IMR-90 (cell line): ENCODE measurements around the gene FLT4. TPM values are rescaled to one million over a fixed set of nuclear protein-coding genes. Genes with fewer than 3 reads are reported as not detected.

Source experiments
- ATAC-seq: fragments of 200-7000 bp; cut with Tn5 transposase; 2 replicates; pipeline ENCODE4 v1.9.1; 2020; ENCODE audit warnings: low read depth, mild to moderate bottlenecking, moderate library complexity
- BruUV-seq: library from RNA; stranded (reverse); fragments of 400-500 nt; replicated peaks from 2 replicates; lab custom pipeline; 2021; lab: Mats Ljungman, UMichigan
- CTCF ChIA-PET: fragments of 300-600 bp; formaldehyde crosslinking; extraction: SDS; loops from one replicate; lab custom pipeline; 2021; ENCODE audit warnings: antibody characterized with exemption; lab: Yijun Ruan, JAX
- POLR2A ChIA-PET: fragments of 300-600 bp; sonication (Branson Sonifier 250); formaldehyde crosslinking; loops from one replicate; lab custom pipeline; 2022; ENCODE audit warnings: antibody characterized with exemption; ENCODE audit not compliant: unreplicated experiment; lab: Charles Lee
- DNase-seq: peaks from one replicate; pipeline ENCODE4 v3.0.0; 2013
- H2AFZ ChIP-seq: replicated peaks from 2 replicates; pipeline ENCODE3; 2013; ENCODE audit warnings: low read length, mild to moderate bottlenecking; ENCODE audit not compliant: poor library complexity
- H2AK5ac ChIP-seq: 2 replicates; pipeline ENCODE4 v1.6.1; 2013; ENCODE audit warnings: low read depth, low read length, inconsistent platforms
- H2AK9ac ChIP-seq: replicated peaks from 2 replicates; pipeline ENCODE3; 2013; ENCODE audit warnings: mild to moderate bottlenecking, low read depth, low read length, moderate library complexity; ENCODE audit not compliant: poor library complexity
- H2BK120ac ChIP-seq: 2 replicates; pipeline ENCODE4 v1.6.1; 2013; ENCODE audit warnings: low read depth, low read length, inconsistent platforms
- H2BK15ac ChIP-seq: 3 replicates; pipeline ENCODE4 v1.6.1; 2013; ENCODE audit warnings: low read depth, low read length, inconsistent platforms
- H2BK20ac ChIP-seq: 2 replicates; pipeline ENCODE4 v1.6.1; 2013; ENCODE audit warnings: low read depth, mild to moderate bottlenecking, inconsistent platforms, low read length, moderate library complexity
- H2BK5ac ChIP-seq: 2 replicates; pipeline ENCODE4 v1.6.1; 2013; ENCODE audit warnings: mild to moderate bottlenecking, low read depth, low read length, inconsistent platforms; ENCODE audit not compliant: poor library complexity, severe bottlenecking
- H3K14ac ChIP-seq: replicated peaks from 2 replicates; pipeline ENCODE4 v1.6.1; 2013; ENCODE audit warnings: low read depth, low read length, inconsistent platforms
- H3K18ac ChIP-seq: 2 replicates; pipeline ENCODE4 v1.6.1; 2013; ENCODE audit warnings: low read depth, low read length, control low read depth
- H3K23ac ChIP-seq: 2 replicates; pipeline ENCODE4 v1.6.1; 2013; ENCODE audit warnings: low read depth, low read length, inconsistent platforms
- H3K27ac ChIP-seq: 2 replicates; pipeline ENCODE4 v1.5.1; 2013; ENCODE audit warnings: mild to moderate bottlenecking, control low read depth, low read length; ENCODE audit not compliant: insufficient read depth
- H3K27me3 ChIP-seq: 2 replicates; pipeline ENCODE4 v1.6.1; 2013; ENCODE audit warnings: low read length; ENCODE audit not compliant: control insufficient read depth, insufficient read depth
- H3K36me3 ChIP-seq: 2 replicates; pipeline ENCODE4 v1.6.1; 2013; ENCODE audit warnings: low read length, mixed read lengths; ENCODE audit not compliant: control insufficient read depth, insufficient read depth
- H3K4ac ChIP-seq: 2 replicates; pipeline ENCODE4 v1.6.1; 2013; ENCODE audit warnings: low read depth, low read length, inconsistent platforms
- H3K4me1 ChIP-seq: 2 replicates; pipeline ENCODE4 v1.6.1; 2013; ENCODE audit warnings: low read length, mixed read lengths; ENCODE audit not compliant: control insufficient read depth, insufficient read depth
- H3K4me2 ChIP-seq: 2 replicates; pipeline ENCODE4 v1.6.1; 2013; ENCODE audit warnings: low read depth, mild to moderate bottlenecking, control low read depth, low read length, moderate library complexity
- H3K4me3 ChIP-seq: 2 replicates; pipeline ENCODE4 v1.5.1; 2013; ENCODE audit warnings: low read depth, mild to moderate bottlenecking, control low read depth, low read length, moderate library complexity; ENCODE audit not compliant: insufficient read depth
- H3K56ac ChIP-seq: 2 replicates; pipeline ENCODE4 v1.6.1; 2013; ENCODE audit warnings: low read length, inconsistent platforms; ENCODE audit not compliant: insufficient read depth; ENCODE audit errors: extremely low read depth
- H3K79me1 ChIP-seq, 2 experiments: 2 replicates each; pipeline ENCODE4 v1.6.1; 2013; ENCODE audit warnings: low read length in 2 of 2, inconsistent platforms in 1 of 2, low read depth in 1 of 2
- H3K9ac ChIP-seq: 2 replicates; pipeline ENCODE4 v1.6.1; 2013; ENCODE audit warnings: low read depth, low read length, control low read depth
- H3K9me1 ChIP-seq: 2 replicates; pipeline ENCODE4 v1.6.1; 2013; ENCODE audit warnings: low read length, inconsistent platforms; ENCODE audit not compliant: insufficient read depth
- H3K9me3 ChIP-seq: 2 replicates; pipeline ENCODE4 v1.6.1; 2013; ENCODE audit warnings: low read length; ENCODE audit not compliant: control insufficient read depth, insufficient read depth
- H4K20me1 ChIP-seq: 2 replicates; pipeline ENCODE4 v1.6.1; 2013; ENCODE audit warnings: low read length, inconsistent platforms; ENCODE audit not compliant: insufficient read depth
- H4K5ac ChIP-seq: 2 replicates; pipeline ENCODE4 v1.6.1; 2013; ENCODE audit warnings: mild to moderate bottlenecking, low read depth, low read length, control low read depth
- H4K8ac ChIP-seq, 2 experiments: 2 replicates each; pipeline ENCODE4 v1.6.1; 2013; ENCODE audit warnings: low read depth in 2 of 2, low read length in 2 of 2, control low read depth in 1 of 2, inconsistent platforms in 1 of 2
- H4K91ac ChIP-seq: 2 replicates; pipeline ENCODE4 v1.6.1; 2013; ENCODE audit warnings: low read depth, low read length, inconsistent platforms; ENCODE audit not compliant: insufficient read depth
- BHLHE40 ChIP-seq: fragments of 150-350 bp; IDR thresholded peaks from 2 replicates; pipeline ENCODE4 v1.6.1; 2016; ENCODE audit warnings: mild to moderate bottlenecking, low read depth, low read length
- CEBPB ChIP-seq: IDR thresholded peaks from 2 replicates; pipeline ENCODE4 v1.6.1; 2012; ENCODE audit warnings: low read depth, low read length, improper control_type of control experiment
- CHD1 ChIP-seq: IDR thresholded peaks from 2 replicates; pipeline ENCODE4 v1.6.1; 2012; ENCODE audit warnings: low read depth, low read length, improper control_type of control experiment
- FOS ChIP-seq: fragments of 150-350 bp; IDR thresholded peaks from 2 replicates; pipeline ENCODE4 v1.6.1; 2016; ENCODE audit warnings: low read depth, low read length
- MAFK ChIP-seq: IDR thresholded peaks from 2 replicates; pipeline ENCODE4 v1.6.1; 2012; ENCODE audit warnings: low read depth, low read length, improper control_type of control experiment
- MAZ ChIP-seq: IDR thresholded peaks from 2 replicates; pipeline ENCODE4 v1.6.1; 2012; ENCODE audit warnings: low read depth, mild to moderate bottlenecking, low read length, improper control_type of control experiment, moderate library complexity, borderline replicate concordance
- MXI1 ChIP-seq: IDR thresholded peaks from 2 replicates; pipeline ENCODE4 v1.6.1; 2012; ENCODE audit warnings: low read depth, mild to moderate bottlenecking, low read length, moderate library complexity, borderline replicate concordance
- RAD21 ChIP-seq: IDR thresholded peaks from 2 replicates; pipeline ENCODE4 v1.6.1; 2012; ENCODE audit warnings: low read length, improper control_type of control experiment
- RCOR1 ChIP-seq: IDR thresholded peaks from 2 replicates; pipeline ENCODE4 v1.6.1; 2012; ENCODE audit warnings: mild to moderate bottlenecking, low read length, improper control_type of control experiment; ENCODE audit not compliant: insufficient replicate concordance
- RFX5 ChIP-seq: IDR thresholded peaks from 2 replicates; pipeline ENCODE4 v1.8.0; 2012; ENCODE audit warnings: low read depth, mild to moderate bottlenecking, low read length, moderate library complexity
- SMC3 ChIP-seq: fragments of 150-350 bp; IDR thresholded peaks from 2 replicates; pipeline ENCODE4 v1.6.1; 2016; ENCODE audit warnings: low read depth, mild to moderate bottlenecking, antibody characterized with exemption, low read length, moderate library complexity
- USF2 ChIP-seq: fragments of 150-350 bp; IDR thresholded peaks from 2 replicates; pipeline ENCODE4 v1.6.1; 2017; ENCODE audit warnings: mild to moderate bottlenecking, antibody characterized with exemption, low read length, low read depth
- whole genome bisulfite sequencing, 2 experiments: methylation state at CpG; one replicate each; pipeline versions ENCODE4 v1.1.5 to v1.1.7; 2013; ENCODE audit warnings: missing lambda C conversion rate in 2 of 2; ENCODE audit not compliant: insufficient read length in 1 of 2; ENCODE audit errors: extremely low coverage in 2 of 2; 5-methylcytosine and 5-hydroxymethylcytosine counted together
- dilution Hi-C: fragments of 300-500 bp; cut with HindIII; formaldehyde crosslinking; loops from one replicate; pipeline ENCODE4 v1.14.3; 2018; ENCODE audit warnings: low sequenced_read_pairs; ENCODE audit not compliant: unreplicated experiment
- in situ Hi-C: fragments of 300-500 bp; cut with MboI; formaldehyde crosslinking; loops from 3 replicates; pipeline ENCODE4 v1.14.3; 2019; ENCODE audit warnings: low sequenced_read_pairs, inconsistent platforms, mixed read lengths
- intact Hi-C: fragments of 100-400 bp; cut with micrococcal nuclease; formaldehyde crosslinking; loops from 2 replicates; pipeline ENCODE4 v1.10.0; 2022
- polyA plus RNA-seq, 3 experiments: library from polyadenylated mRNA; depleted of rRNA; stranded (reverse); fragments of >200 nt; gene quantifications; 2 replicates each; pipeline ENCODE4 v1.2.3, GENCODE V29; 2012; ENCODE audit warnings: low replicate concordance in 1 of 3
- total RNA-seq: library from RNA; depleted of rRNA; stranded (reverse); fragments of >200 nt; gene quantifications from 2 replicates; pipeline ENCODE4 v1.2.3, GENCODE V29; 2012
- TF ChIP-seq, protein P1 (sequence below): conservative IDR thresholded peaks from 2 replicates; pipeline ENCODE4 v1.5.1; 2012; ENCODE audit warnings: mild to moderate bottlenecking, low read depth, low read length, improper control_type of control experiment

Gene FLT4
- total and polyA plus RNA-seq, 2 of the 4 experiments (the other 2 are of a cell fraction) = under 0.01 to 0.07 TPM

GRCh38 chr5:180636016-180636402 is 13.4 kb downstream of the FLT4 start:
- Histone ChIP-seq H3K27ac (no peak overlapping the region), H4K20me1 (no peaks in the 10 kb centered on the region; the same call in 1 of the 2 replicates), H3K36me3 (no peaks in the 10 kb centered on the region), H3K79me1 (no peaks in the 10 kb centered on the region), H3K9me3 (no peaks in the 10 kb centered on the region), H3K18ac (no peak overlapping the region), H3K9me1 (no peaks in the 10 kb centered on the region), H3K14ac (no peak overlapping the region), H3K27me3 (no peaks in the 10 kb centered on the region), H2BK15ac (no peak overlapping the region), H3K4me1 (no peaks in the 10 kb centered on the region), H3K56ac (no peak overlapping the region), H2AK9ac (no peak overlapping the region), H2BK5ac (no peak overlapping the region), H3K23ac (no peak overlapping the region), H2BK20ac (no peak overlapping the region), H3K9ac (no peak overlapping the region), H4K5ac (no peak overlapping the region), H3K4ac (no peak overlapping the region), H3K4me3 (no peak overlapping the region), H4K8ac (no peak overlapping the region), H2BK120ac (no peak overlapping the region), H2AK5ac (no peak overlapping the region), H2AFZ (peak overlapping the region; percentile 11), H4K91ac (no peak overlapping the region), H3K4me2 (no peak overlapping the region)
- dilution Hi-C loops (no loop called here), in situ Hi-C loops (no loop called here), intact Hi-C loops (no loop called here)
- CTCF ChIA-PET = no interaction called here
- 91% methylated on average over 5 of the region's 8 CpGs; no CpG with 5 or more reads in 1 of the 2 experiments for WGBS, 2 experiments
- BruUV-seq = no TSS peak
- TF ChIP-seq USF2 = no peak
- TF ChIP-seq RCOR1 = no peak
- TF ChIP-seq CEBPB = no peak
- no peak for TF ChIP-seq MAZ
- no peak for TF ChIP-seq RFX5
- TF ChIP-seq FOS = no peak
- no peak for TF ChIP-seq MXI1
- no peak for TF ChIP-seq CHD1
- no peak for TF ChIP-seq SMC3
- TF ChIP-seq, protein P1, sequence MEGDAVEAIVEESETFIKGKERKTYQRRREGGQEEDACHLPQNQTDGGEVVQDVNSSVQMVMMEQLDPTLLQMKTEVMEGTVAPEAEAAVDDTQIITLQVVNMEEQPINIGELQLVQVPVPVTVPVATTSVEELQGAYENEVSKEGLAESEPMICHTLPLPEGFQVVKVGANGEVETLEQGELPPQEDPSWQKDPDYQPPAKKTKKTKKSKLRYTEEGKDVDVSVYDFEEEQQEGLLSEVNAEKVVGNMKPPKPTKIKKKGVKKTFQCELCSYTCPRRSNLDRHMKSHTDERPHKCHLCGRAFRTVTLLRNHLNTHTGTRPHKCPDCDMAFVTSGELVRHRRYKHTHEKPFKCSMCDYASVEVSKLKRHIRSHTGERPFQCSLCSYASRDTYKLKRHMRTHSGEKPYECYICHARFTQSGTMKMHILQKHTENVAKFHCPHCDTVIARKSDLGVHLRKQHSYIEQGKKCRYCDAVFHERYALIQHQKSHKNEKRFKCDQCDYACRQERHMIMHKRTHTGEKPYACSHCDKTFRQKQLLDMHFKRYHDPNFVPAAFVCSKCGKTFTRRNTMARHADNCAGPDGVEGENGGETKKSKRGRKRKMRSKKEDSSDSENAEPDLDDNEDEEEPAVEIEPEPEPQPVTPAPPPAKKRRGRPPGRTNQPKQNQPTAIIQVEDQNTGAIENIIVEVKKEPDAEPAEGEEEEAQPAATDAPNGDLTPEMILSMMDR = no peak
- TF ChIP-seq RAD21 = no peak
- no peak for TF ChIP-seq MAFK
- no peak for TF ChIP-seq BHLHE40
- ATAC-seq = peak; percentile 11; the same call in 1 of the 2 replicates
- no peak for DNase-seq
- POLR2A ChIA-PET = no interaction called here
